Activated naive CD4-positive, alpha-beta T cell (primary cell): ENCODE measurements around the gene PRAMEF1.
"Not testable (repeated sequence)": the region's sequence is repeated elsewhere in the genome, so short reads cannot be mapped to it uniquely, and the experiment has no call there.

Experiments
- DNase-seq, 4 experiments: peaks; one replicate each; lab custom pipeline; 2025; lab: John Stamatoyannopoulos, UW

PRAMEF1 gene, protein sequence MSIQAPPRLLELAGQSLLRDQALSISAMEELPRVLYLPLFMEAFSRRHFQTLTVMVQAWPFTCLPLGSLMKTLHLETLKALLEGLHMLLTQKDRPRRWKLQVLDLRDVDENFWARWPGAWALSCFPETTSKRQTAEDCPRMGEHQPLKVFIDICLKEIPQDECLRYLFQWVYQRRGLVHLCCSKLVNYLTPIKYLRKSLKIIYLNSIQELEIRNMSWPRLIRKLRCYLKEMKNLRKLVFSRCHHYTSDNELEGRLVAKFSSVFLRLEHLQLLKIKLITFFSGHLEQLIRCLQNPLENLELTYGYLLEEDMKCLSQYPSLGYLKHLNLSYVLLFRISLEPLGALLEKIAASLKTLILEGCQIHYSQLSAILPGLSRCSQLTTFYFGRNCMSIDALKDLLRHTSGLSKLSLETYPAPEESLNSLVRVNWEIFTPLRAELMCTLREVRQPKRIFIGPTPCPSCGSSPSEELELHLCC

DNA sequence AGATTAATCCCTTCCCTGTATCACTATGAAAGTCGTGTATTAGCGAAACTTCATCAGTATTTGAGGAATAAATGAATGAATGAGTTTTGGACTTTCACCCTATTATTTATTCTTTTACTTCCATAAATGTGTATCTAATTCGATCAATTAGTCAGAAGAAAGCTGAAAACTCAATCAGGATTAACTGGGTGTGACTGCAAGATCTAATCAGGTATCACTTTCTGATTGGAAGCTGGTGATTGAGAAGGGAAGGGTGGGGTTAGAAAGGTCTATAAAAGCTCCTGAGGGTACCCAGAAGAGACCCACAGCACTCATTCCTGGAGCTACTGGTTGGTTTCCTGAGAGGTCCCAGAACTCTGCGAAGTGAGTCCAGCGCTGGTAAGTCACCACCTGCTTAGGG, at the start of gene PRAMEF1:
PRAMEF1 (plus strand) TSS at position 301 of the 400 bp plus-strand sequence. CDS start 1,831 bp downstream, outside the sequence.
- DNase-seq, result not testable (repeated sequence)

DNA sequence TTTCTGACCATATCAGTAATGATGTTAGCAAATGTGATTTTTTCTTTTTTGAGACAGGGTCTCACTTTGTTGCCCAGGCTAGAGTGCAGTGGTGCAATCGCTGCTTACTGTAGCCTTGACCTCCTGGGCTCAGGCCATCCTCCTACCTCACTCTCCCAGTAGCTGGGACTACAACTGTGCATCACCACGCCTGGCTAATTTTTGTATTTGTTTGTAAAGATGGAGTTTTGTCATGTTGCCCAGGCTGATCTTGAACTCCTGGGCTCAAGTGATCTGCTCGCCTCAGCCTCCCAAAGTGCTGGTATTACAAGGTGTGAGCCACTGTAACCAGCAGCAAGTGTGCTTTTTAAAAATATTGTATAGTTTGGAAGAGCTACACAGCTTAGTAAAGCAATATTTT, 49.3 kb upstream of the PRAMEF1 start:
- no peak for DNase-seq

DNA sequence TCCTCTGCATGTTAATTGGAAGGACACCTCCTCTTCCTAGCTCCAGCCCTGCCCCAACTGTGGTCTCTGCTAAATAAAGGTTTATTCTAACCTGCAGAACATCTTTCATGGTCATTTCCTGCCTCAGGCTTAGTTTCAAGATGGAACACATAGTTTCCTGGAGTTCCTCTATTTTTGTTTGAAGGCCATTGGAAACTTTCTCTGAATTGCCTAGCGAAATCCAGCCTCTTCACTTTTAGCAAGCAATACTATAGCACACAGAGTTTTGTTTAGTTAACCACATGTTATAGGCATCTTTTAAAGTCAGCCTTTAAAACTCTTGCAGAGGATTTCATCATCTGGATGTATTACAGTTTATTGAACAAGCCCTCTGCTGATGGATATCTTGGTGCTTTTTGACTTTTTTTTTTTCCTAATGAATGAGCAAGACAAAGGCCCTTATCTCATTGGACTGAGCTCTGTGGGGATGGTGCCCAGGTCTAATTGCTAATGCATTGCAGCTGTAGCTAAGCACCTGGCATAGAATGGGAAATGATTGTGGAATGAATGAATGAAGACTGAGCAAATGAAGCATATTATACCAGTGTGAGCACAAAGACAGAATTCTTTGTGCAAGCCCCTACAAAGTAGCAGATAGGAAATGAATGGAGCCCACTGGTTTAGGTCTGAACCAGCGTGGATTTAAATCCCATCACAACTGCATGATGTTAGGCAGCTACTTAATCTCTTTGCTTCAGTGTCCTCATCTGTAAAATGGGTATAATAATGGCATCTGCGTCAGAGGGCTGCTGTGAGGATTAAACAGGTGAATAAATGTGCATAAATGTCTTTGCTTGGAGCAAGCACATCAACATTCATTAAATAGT, 45.8 kb upstream of the PRAMEF1 start:
- DNase-seq, result no peak

DNA sequence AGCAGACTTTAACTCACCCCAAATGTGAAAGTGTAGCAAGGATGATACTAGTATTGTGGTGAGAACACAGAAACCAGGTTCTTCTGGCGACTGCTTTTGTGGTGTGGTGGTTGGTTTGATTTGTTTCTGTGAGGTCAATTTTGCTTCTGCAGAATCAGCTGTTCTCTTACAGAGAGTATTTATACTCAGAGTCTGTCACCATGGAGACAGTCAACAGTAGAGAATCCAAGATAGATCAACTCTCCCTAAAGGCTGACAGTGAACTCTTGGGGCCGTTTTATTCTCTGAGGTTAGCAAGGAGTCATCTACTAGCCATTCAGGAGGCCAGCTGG, 45.2 kb upstream of the PRAMEF1 start, which contains the start of gene CFAP107:
CFAP107 (plus strand) TSS at position 209 of the 332 bp plus-strand sequence. CDS start 231 bp downstream, outside the sequence.
- DNase-seq, result no peak

DNA sequence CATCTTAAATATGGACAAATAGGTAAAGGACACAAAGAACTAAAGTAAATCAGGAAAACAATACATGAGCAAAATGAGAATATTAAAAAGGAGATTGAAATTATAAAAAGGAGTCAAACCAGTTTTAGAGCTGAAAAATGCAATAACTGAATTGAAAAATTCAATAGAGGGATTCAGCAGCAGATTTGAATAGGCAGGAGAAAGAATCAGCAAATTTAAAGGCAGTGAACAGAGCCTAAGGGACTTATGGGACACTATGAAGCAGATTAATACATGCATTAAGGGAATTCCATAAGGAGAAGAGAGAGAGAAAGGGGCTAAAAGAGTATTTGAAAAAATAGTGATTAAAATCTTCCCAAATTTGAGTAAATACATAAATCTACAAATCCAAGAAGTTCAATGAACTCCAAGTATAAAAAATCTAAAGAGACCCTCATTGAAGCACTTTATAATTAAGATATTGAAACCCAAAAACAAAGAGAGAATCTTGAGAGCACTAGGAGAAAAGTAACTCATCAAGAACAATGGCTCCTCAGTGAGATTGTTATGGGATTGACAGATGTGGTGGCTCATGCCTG, 42.3 kb upstream of the PRAMEF1 start:
- DNase-seq, result no peak

DNA sequence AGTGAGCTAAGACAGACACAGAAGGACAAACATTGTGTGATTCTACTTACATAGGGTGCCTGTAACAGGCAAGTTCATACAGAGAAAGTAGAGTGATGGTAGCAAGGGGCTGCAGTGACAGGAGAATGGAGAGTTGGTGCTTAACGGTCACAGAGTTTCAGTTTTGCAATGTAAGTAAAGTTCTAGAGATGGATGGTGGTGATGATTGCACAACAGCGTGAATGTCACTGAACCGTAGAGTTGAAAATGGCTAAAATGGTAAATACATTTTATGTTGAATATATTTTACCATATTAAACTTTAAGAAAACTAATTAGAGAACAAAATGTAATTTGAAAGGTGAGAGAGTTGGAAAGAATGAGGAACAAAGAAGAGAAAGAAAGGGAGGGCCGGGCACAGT, 36.5 kb upstream of the PRAMEF1 start:
- DNase-seq, result no peak

DNA sequence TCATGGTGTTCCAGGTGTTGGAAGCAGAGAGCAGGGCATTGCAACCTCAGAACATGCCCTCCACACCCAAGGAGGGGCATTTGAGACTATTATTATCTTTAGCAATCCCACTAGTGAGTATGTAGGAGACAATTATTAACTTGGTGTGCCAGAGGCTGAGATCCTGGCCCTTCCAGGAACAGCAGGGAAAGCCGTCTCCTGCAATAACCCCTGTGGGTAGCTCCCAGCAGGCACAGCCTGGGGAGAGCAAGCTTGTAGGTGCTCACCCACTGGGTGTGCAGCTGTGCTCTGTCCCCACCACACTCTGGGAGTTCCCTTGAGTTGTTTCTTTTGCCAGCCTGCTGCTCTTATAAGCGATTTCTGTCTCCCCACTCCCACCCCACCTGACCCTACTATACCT, 34.9 kb upstream of the PRAMEF1 start:
- no peak for DNase-seq

DNA sequence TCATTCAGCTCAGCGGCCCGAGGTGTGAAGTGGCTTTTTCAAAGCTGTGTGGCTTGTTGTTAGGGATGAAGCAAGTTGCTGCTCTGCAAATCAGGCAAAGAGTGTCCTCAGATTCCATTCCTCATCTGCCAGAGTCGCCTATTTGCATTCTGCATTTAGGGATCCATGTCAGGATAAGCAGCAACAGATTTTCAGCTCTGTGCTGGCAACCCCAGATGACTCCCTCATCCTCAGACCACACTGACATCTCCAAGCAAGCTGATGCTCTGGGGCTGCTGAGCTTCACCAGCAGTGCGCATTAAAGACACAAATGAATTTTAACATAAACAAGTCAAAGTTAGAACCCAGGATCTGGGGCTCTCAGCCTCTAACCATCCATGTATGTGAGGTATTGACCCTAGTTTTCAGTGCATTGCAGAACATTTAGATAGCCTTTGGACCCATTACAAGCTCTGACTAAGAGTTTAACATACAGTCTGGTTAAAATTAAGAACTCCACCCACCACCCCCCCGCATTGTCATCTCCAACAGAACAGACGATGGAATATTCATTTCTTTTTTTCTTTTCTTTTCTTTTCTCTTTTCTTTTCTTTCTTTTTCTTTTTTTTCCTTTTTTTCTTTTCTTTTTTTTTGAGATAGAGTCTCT, 34.3 kb upstream of the PRAMEF1 start:
- DNase-seq, result no peak

DNA sequence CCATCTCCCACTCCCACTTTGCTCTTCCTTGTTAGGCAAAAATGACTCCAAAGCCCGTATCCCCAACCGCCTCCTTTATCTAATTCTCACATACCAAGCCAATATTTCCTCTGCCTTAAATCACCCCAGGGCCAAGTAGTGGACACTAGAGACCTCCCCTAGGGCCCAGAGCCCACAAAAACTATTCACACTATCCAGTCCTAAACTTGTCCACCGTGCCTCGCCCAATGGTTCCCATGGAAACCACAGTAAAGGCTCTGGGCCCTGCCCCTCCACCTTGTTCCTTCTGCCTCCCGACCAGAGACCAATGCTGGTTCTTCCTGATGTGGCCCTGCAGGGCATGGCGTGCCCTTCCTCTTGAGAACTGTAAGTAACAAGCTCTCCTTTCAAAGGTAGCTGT, 33.4 kb upstream of the PRAMEF1 start:
- no peak for DNase-seq

DNA sequence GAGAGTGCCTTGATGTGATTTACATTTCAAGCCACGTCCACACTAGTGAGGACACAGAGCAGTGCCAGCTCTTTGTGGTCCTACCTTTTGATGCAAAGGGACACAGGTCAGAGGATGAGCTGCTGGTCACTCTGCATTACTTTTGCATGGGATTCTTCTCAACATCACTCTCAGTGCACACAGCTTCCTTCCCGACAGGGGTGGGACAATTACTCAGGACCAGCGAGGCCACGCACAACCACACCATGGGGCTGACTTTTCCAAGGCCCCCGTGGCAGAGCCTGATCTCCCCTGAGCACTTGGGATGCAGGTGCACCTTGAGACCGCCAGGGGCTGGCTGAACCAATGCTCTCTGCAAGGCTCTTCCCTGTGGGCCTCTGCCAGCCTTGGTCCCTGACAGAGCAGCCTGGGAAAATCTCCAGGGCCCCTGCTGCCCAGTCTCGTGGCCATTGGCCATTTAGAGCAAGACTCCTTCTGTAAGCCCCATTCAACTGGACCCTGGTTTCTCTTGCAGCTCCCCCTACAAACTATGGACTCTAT, 30.9 kb upstream of the PRAMEF1 start:
- no peak for DNase-seq

DNA sequence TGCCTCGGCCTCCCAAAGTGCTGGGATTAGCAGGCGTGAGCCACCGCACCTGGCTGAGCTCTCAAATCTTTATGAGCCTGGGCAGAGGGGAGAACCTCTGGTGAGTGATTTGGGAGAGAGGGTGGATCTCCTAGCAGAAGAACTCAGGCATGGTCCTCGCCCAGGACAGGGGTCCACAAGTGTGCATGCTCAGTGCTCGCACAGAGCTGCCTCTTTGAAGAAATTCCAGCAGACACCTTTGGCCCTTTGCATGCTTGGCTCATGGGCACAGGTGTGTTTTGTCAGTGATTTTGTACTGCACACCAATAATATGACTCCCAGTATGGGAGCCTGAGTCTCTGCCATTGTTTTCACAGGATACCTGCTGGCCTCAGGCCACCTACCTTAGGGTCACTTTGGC, 29.4 kb upstream of the PRAMEF1 start:
- DNase-seq, result no peak

DNA sequence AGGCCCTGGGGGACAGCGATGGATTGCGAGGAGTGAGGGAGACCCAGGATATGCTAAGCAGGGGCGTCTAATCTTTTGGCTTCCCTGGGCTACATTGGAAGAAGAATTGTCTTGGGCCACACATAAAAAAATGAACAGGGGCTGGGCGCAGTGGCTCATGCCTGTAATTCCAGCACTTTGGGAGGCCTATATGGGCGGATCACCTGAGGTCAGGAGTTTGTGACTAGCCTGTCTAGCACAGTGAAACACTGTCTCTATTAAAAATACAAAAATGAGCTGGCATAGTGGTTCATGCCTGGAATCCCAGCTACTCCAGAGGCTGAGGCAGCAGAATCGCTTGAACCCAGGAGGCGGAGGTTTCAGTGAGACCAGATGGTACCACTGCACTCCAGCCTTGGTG, 28.4 kb upstream of the PRAMEF1 start:
- no peak for DNase-seq

DNA sequence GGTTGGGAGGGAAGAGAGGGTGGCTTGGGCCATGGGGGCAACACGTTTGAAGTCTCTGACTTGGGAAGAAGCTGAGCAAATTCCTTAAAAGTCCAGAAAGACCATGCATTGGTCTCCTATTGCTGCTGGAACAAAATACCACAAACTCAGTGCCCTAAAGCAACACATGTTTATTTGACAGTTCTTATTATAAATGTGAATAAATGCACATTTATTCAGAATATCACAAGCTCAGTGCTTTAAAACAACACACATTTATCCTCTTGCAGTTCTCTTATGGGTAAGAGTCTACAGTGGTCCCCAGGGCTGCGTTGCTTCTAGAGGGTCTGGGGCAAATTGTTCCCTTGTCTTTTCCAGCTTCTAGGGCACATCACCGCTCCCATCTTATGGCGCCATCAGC, 27.7 kb upstream of the PRAMEF1 start:
- DNase-seq, result no peak

DNA sequence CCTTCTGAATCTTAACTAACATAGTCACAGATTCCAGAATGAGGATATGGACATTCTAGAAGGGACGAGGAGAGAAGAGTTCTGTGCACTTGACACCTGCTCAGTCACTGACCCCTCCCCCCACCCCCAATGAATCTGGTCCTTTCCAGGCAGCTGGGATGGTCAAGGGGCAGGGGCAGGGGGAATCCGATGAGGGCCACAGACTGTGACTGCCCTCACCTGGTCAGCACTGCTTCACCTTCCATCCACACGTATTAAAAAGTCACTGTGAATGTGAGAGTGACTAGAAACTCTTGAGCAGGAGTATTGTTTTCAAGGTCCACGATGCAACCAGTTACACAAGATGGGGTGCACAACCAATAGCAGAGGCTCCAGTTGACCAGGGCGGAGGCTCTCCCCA, 27.2 kb upstream of the PRAMEF1 start:
- no peak for DNase-seq

DNA sequence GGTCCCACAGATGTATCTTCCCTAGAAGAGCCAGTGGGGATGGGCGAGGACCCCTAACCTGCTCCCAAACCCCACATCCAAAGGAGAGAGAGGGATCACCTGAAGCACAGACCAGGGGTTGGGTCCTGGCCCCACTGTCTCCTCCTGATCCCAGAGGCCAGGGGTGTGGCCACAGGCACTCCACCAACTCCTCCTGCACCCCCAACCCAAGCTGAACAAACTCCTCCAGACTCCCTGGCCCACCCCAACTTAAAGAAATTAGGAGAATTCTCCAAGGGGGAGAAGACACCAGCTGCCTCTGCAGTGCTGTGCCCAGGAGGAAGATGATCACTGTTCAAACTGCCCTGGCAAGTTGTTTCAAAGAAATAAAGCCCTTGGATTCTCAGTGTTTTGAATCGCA, 22.2 kb upstream of the PRAMEF1 start:
- no peak for DNase-seq

DNA sequence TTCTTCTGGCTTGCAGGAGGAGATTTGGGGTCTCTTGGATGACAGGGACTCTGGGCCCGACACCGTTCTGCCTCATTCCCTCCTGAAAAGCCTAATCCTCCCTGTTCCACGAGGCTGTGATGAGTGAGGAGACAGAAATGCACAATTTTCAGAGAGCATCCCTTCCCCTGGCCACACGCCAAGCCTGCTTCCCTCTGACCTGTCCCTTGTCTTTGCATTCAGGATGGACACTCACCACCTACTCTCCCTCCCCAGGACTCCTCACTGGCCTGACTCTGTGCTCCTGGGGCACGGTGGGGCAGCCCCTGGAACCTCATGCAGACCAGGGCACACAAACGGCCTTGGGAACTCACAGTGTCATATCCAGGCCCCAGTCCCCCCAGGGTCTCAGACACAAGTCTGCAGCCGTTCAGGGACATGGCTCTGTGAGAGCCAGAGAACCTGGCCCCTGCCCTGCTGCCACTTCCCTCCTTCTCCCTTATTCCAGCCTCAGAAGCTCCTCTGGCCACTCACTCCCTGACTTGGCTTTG, 21.2 kb upstream of the PRAMEF1 start:
- DNase-seq, result no peak

DNA sequence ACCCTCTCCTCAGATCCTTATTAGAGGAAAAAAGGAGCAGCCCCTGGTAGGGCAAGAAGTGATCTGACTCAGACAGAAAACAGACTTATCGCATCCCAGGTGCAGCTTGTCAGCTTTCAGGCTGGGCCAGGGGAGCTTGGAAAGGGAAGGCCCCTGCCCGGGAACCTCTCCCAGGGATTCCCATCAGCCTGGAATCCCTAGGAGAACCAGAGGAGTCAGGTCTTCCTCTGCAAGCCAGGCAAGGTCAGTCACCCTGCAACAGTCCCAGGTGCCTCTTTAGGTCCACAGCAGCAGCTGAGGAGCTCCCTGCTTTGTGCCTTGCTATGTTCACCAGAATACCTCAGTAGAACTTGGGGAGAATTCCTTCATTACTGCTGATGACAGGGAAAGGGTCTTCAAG, 20.6 kb upstream of the PRAMEF1 start:
- DNase-seq, result no peak

DNA sequence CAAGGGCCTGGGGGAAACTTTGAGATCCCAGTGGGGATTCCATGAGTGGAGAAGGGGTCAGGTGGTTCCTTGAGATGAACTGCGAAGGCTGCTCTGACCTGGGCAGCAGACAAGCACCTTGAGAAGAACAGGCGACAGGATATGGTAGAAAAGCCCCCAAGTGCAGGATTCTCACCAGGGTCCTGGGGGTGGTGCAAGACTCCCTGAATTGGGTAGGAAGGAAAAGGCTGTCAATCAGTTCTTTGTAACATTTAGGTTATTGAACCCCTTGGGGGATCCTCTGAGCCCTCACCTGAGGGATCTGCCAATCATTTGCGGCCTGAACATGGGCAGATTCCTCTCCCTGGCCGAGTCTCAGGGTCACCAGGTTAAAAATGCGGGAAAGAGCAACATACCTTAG, 20.0 kb upstream of the PRAMEF1 start:
- no peak for DNase-seq

DNA sequence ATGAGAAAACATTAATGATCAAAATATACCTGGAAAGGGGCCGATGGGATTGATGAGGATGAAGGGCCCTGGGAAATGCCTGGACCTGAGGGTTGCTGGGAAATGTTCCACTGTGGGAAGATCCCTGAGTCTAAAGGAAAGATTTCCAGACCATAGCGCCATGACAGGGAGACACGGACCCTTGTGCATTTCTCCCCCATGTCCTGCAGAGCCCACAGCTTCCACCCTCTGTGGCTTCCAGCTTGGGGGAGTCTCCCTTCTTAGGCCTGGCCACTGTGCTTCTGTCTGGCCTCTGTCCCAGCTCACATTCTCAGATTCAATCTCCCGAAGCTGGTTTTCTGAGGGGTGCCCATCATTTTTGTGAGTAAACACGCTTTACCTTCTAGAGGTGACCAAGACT, 18.7 kb upstream of the PRAMEF1 start:
- no peak for DNase-seq

DNA sequence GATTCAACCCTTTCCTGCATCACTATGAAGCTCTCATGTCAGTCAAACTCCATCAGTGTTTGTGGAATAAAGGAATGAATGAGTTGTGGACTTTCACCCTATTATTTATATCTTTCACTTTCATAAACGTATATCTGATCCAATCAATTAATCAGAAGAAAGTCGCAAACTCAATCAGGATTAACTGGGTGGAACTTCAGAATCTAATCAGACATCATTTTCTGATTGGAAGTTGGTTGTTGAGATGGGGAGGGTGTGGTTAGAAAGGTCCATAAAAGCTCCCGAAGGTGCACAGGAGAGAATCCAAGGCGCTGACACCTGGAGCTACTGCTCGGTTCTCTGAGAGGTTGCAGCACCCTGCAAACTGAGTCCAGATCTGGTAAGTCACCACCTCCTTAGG, 17.8 kb upstream of the PRAMEF1 start, which contains the start of gene PRAMEF12:
PRAMEF12 (plus strand) TSS at position 301 of the 400 bp plus-strand sequence. CDS start 1,130 bp downstream, outside the sequence.
- no peak for DNase-seq

DNA sequence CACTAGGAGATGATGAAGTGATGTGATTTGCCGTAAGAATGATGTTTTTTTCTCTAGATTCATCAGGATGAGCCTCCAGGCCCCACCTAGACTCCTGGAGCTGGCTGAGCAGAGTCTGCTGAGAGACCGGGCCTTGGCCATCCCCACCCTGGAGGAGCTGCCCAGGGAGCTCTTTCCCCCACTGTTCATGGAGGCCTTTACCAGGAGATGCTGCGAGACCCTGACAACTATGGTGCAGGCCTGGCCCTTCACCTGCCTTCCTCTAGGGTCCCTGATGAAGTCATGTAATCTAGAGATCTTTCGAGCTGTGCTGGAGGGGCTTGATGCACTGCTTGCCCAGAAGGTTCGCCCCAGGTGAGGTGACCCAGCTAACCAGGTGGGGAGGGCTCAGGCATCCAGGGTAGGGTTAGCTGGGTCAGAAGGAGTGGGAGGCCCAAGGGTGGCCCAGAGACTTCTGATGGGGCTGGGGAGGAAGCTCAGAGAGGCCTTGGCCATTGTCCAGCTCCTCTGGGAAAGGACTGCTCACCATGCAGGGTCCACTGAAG, 16.3 kb upstream of the PRAMEF1 start:
- DNase-seq, result no peak
